HCT116 (cell line): ENCODE measurements around the gene CCL11. TPM values are rescaled to one million over a fixed set of nuclear protein-coding genes. Genes with fewer than 3 reads are reported as not detected.

ENCODE experiments used
- ATAC-seq: fragments of 200-7000 bp; cut with Tn5 transposase; 2 replicates; pipeline ENCODE4 v1.9.1; 2020; ENCODE audit warnings: mild to moderate bottlenecking, moderate library complexity
- BruUV-seq: library from RNA; stranded (reverse); fragments of 400-500 nt; replicated peaks from 2 replicates; lab custom pipeline; 2021; lab: Mats Ljungman, UMichigan
- CTCF ChIA-PET: fragments of 300-600 bp; sonication (Branson Sonifier 250); formaldehyde crosslinking; loops from one replicate; lab custom pipeline; 2021; ENCODE audit warnings: antibody characterized with exemption; lab: Charles Lee
- POLR2A ChIA-PET: fragments of 300-600, 350-600 bp; sonication (Branson Sonifier 250); formaldehyde crosslinking; loops from one replicate; lab custom pipeline; 2021; ENCODE audit warnings: antibody characterized with exemption; lab: Charles Lee
- RAD21 ChIA-PET, 2 experiments: fragments of 300-600 bp; sonication (Branson Sonifier 250); formaldehyde crosslinking; loops; one replicate each; lab custom pipeline; 2023; ENCODE audit warnings: low total read pairs in 2 of 2; ENCODE audit not compliant: uncharacterized antibody in 2 of 2, unreplicated experiment in 2 of 2, low non-redundant PET in 1 of 2; lab: Charles Lee
- DNase-seq: peaks from one replicate; pipeline ENCODE4 v3.0.0-alpha.2; 2010; ENCODE audit warnings: low read depth, low spot score
- H2AFZ ChIP-seq: fragments of 200-600 bp; shearing (Covaris generic), sonication (generic); 2 replicates; pipeline ENCODE4 v1.6.1; 2017; ENCODE audit warnings: low read depth, mixed run types, mixed read lengths, antibody characterized with exemption, low read length; ENCODE audit not compliant: poor library complexity, severe bottlenecking
- H3K27ac ChIP-seq: 2 replicates; pipeline ENCODE4 v1.5.1; 2012; ENCODE audit warnings: low read depth, low read length
- H3K27me3 ChIP-seq: fragments of 200-600 bp; sonication (generic); 2 replicates; pipeline ENCODE4 v1.6.1; 2016; ENCODE audit warnings: mixed run types, low read length, mixed read lengths; ENCODE audit not compliant: insufficient read depth
- H3K36me3 ChIP-seq, 2 experiments: fragments of 200-500 bp in 1 of 2; fragments of 200-600 bp in 1 of 2; sonication (Bioruptor generic) in 1 of 2; sonication (generic) in 1 of 2; 2 replicates each; pipeline versions ENCODE4 v1.5.1 to v1.6.1; 2014 to 2016; ENCODE audit warnings: low read length in 2 of 2, inconsistent platforms in 1 of 2, mixed read lengths in 1 of 2, mixed run types in 1 of 2; ENCODE audit not compliant: insufficient read depth in 2 of 2, control insufficient read depth in 1 of 2
- H3K4me1 ChIP-seq, 2 experiments: fragments of 200-600 bp in 1 of 2; sonication (generic) in 1 of 2; 2 replicates each; pipeline versions ENCODE4 v1.5.1 to v1.6.1; 2012 to 2017; ENCODE audit warnings: low read length in 2 of 2, inconsistent platforms in 1 of 2, mild to moderate bottlenecking in 1 of 2, mixed read lengths in 1 of 2, mixed run types in 1 of 2, moderate library complexity in 1 of 2; ENCODE audit not compliant: insufficient read depth in 2 of 2, control insufficient read depth in 1 of 2
- H3K4me2 ChIP-seq: fragments of 200-600 bp; sonication (generic); 2 replicates; pipeline ENCODE4 v1.6.1; 2017; ENCODE audit warnings: mixed run types, low read length, mixed read lengths
- H3K4me3 ChIP-seq, 2 experiments: fragments of 200-600 bp in 1 of 2; sonication (generic) in 1 of 2; replicated peaks in 1 of 2; 2 replicates each; pipeline ENCODE4 v1.5.1; 2011 to 2016; ENCODE audit warnings: low read length in 2 of 2, control low read depth in 1 of 2, low read depth in 1 of 2, mild to moderate bottlenecking in 1 of 2, mixed read lengths in 1 of 2, mixed run types in 1 of 2
- H3K79me2 ChIP-seq: fragments of 200-600 bp; sonication (generic); 2 replicates; pipeline ENCODE4 v1.6.1; 2017; ENCODE audit warnings: mild to moderate bottlenecking, mixed run types, low read length, moderate library complexity, mixed read lengths; ENCODE audit not compliant: insufficient read depth
- H3K9ac ChIP-seq: fragments of 200-600 bp; sonication (generic); 2 replicates; pipeline ENCODE4 v1.6.1; 2016; ENCODE audit warnings: low read length, mixed read lengths
- H3K9me2 ChIP-seq: fragments of 200-600 bp; sonication (generic), shearing (Covaris generic); 2 replicates; pipeline ENCODE4 v1.6.1; 2017; ENCODE audit warnings: mixed run types, mild to moderate bottlenecking, moderate library complexity; ENCODE audit not compliant: insufficient read depth
- H3K9me3 ChIP-seq, 2 experiments: fragments of 200-500 bp in 1 of 2; fragments of 200-600 bp in 1 of 2; sonication (Bioruptor generic) in 1 of 2; sonication (generic) in 1 of 2; 2 replicates each; pipeline ENCODE4 v1.6.1; 2014 to 2017; ENCODE audit warnings: low read length in 2 of 2, mixed read lengths in 2 of 2, inconsistent platforms in 1 of 2, low read depth in 1 of 2, mild to moderate bottlenecking in 1 of 2, mixed run types in 1 of 2, moderate library complexity in 1 of 2; ENCODE audit not compliant: control insufficient read depth in 1 of 2, insufficient read depth in 1 of 2
- H4K20me1 ChIP-seq: fragments of 200-600 bp; sonication (generic), shearing (Covaris generic); 2 replicates; pipeline ENCODE4 v1.6.1; 2017; ENCODE audit warnings: mixed run types, mild to moderate bottlenecking, moderate library complexity; ENCODE audit not compliant: insufficient read depth
- CEBPB ChIP-seq: IDR thresholded peaks from 2 replicates; pipeline ENCODE4 v1.6.1; 2012; ENCODE audit warnings: low read depth
- EGR1 ChIP-seq: IDR thresholded peaks from 2 replicates; pipeline ENCODE4 v1.6.1; 2012; ENCODE audit warnings: low read depth
- EZH2 ChIP-seq: fragments of 200-600 bp; sonication (generic); IDR thresholded peaks from 2 replicates; pipeline ENCODE4 v1.6.1; 2017; ENCODE audit warnings: antibody characterized with exemption, mixed run types
- EZH2phosphoT487 ChIP-seq: fragments of 200-600 bp; IDR thresholded peaks from 2 replicates; pipeline ENCODE4 v1.6.1; 2018; ENCODE audit warnings: antibody characterized with exemption, borderline replicate concordance
- POLR2A ChIP-seq: IDR thresholded peaks from 2 replicates; pipeline ENCODE4 v1.7.0; 2011; ENCODE audit warnings: borderline replicate concordance; ENCODE audit not compliant: insufficient read depth, insufficient read length; ENCODE audit errors: extremely low read depth
- SIN3A ChIP-seq: IDR thresholded peaks from 2 replicates; pipeline ENCODE4 v1.6.1; 2012; ENCODE audit warnings: low read depth
- SP1 ChIP-seq: IDR thresholded peaks from 2 replicates; pipeline ENCODE4 v1.6.1; 2012; ENCODE audit warnings: low read depth
- SRF ChIP-seq: IDR thresholded peaks from 2 replicates; pipeline ENCODE4 v1.6.1; 2012; ENCODE audit warnings: low read depth
- TCF7L2 ChIP-seq: IDR thresholded peaks from 2 replicates; pipeline ENCODE4 v1.7.0; 2011; ENCODE audit warnings: borderline replicate concordance, inconsistent platforms; ENCODE audit not compliant: insufficient read depth, insufficient read length; ENCODE audit errors: extremely low read depth
- YY1 ChIP-seq: IDR thresholded peaks from 2 replicates; pipeline ENCODE4 v1.6.1; 2011; ENCODE audit warnings: low read length, low read depth, moderate library complexity, mild to moderate bottlenecking; ENCODE audit not compliant: insufficient replicate concordance; ENCODE audit errors: extremely low read depth
- intact Hi-C: fragments of 100-400 bp; cut with micrococcal nuclease; formaldehyde crosslinking; loops from 2 replicates; pipeline ENCODE4 v1.10.0; 2022
- total RNA-seq: library from RNA; stranded (reverse); gene quantifications from one replicate; pipeline ENCODE4 v1.2.1, GENCODE V29; 2021; ENCODE audit not compliant: unreplicated experiment
- TF ChIP-seq, protein P1 (sequence below): IDR thresholded peaks from 2 replicates; pipeline ENCODE4 v1.6.1; 2012
- TF ChIP-seq, protein P2 (sequence below), 3 experiments: fragments of 200-600 bp in 1 of 3; sonication (generic) in 1 of 3; IDR thresholded peaks in 2 of 3; conservative IDR thresholded peaks in 1 of 3; 2 replicates each; pipeline ENCODE4 v1.5.1; 2012 to 2017; ENCODE audit warnings: low read depth in 2 of 3, low read length in 2 of 3, antibody characterized with exemption in 1 of 3, borderline replicate concordance in 1 of 3, control low read depth in 1 of 3, mild to moderate bottlenecking in 1 of 3, mixed read lengths in 1 of 3, mixed run types in 1 of 3, moderate library complexity in 1 of 3; ENCODE audit not compliant: insufficient read depth in 1 of 3
- TF ChIP-seq, protein P3 (sequence below): IDR thresholded peaks from 2 replicates; pipeline ENCODE4 v1.6.1; 2012; ENCODE audit warnings: low read depth
- TF ChIP-seq, protein P4 (sequence below): IDR thresholded peaks from 2 replicates; pipeline ENCODE4 v1.6.1; 2011; ENCODE audit warnings: mild to moderate bottlenecking, low read length, moderate library complexity; ENCODE audit not compliant: insufficient replicate concordance; ENCODE audit errors: extremely low read depth

CCL11 gene
- total RNA-seq, 1 experiment from 2014 or later = not detected

DNA sequence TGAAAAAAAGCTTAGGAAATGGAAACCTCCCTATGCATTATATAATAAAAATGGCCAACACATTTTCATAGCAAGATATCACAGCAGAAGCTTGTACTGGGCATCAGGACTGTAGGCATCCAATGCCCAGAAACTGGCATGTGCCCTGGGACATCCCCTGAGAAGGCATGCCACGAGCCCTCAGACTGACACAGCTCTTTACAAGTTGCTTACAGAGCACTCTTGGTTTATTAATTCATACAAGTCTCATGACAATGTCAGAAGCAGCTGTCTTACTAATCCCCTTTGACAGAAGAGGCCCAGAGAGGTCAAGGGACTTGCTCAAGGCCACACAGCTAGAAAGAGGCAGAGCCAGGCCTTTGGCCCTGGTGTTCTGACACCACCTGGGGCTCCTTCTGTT lies 36.1 kb upstream of the CCL11 start (continued):
- TF ChIP-seq, protein P1, sequence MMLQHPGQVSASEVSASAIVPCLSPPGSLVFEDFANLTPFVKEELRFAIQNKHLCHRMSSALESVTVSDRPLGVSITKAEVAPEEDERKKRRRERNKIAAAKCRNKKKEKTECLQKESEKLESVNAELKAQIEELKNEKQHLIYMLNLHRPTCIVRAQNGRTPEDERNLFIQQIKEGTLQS = no peak
- TF ChIP-seq POLR2A (no peak), EZH2phosphoT487 (no peak)
- TF ChIP-seq, protein P2, sequence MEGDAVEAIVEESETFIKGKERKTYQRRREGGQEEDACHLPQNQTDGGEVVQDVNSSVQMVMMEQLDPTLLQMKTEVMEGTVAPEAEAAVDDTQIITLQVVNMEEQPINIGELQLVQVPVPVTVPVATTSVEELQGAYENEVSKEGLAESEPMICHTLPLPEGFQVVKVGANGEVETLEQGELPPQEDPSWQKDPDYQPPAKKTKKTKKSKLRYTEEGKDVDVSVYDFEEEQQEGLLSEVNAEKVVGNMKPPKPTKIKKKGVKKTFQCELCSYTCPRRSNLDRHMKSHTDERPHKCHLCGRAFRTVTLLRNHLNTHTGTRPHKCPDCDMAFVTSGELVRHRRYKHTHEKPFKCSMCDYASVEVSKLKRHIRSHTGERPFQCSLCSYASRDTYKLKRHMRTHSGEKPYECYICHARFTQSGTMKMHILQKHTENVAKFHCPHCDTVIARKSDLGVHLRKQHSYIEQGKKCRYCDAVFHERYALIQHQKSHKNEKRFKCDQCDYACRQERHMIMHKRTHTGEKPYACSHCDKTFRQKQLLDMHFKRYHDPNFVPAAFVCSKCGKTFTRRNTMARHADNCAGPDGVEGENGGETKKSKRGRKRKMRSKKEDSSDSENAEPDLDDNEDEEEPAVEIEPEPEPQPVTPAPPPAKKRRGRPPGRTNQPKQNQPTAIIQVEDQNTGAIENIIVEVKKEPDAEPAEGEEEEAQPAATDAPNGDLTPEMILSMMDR (IDR thresholded peaks at IDR 0.05 in 2 of 3, conservative IDR thresholded peaks at IDR 0.05 in 1 of 3; ENCODE audit: borderline replicate concordance in 1 of 3, insufficient read depth in 1 of 3, low read depth in 2 of 3, low read length in 2 of 3) = no peak

DNA sequence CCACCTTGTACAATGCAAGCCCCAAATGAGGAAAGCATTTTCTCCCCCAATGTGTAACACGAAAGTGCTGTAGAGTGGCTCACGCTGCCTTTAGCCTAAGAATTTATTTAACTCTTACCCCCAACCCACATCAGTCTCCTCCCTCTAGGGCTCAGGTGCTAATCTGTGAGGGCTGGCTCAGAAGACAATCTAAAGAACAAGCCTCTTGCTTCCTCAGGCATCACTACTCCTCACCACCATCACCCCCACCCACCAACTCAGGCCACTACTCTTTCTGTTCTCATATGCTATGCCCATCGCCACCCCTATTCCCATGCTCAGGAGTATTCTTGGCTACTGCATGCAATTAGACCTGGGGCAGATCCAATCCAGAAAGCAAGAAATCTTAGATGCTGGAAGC lies 34.4 kb upstream of the CCL11 start:
- no peaks in the 10 kb centered on the region for H3K9me2 ChIP-seq
- no peak overlapping the region for H2AFZ ChIP-seq
- TF ChIP-seq SIN3A (no peak), SP1 (no peak), EZH2phosphoT487 (no peak), EZH2 (no peak), SRF (no peak), YY1 (no peak), CEBPB (no peak), EGR1 (no peak), TCF7L2 (no peak)
- TF ChIP-seq, protein P3, sequence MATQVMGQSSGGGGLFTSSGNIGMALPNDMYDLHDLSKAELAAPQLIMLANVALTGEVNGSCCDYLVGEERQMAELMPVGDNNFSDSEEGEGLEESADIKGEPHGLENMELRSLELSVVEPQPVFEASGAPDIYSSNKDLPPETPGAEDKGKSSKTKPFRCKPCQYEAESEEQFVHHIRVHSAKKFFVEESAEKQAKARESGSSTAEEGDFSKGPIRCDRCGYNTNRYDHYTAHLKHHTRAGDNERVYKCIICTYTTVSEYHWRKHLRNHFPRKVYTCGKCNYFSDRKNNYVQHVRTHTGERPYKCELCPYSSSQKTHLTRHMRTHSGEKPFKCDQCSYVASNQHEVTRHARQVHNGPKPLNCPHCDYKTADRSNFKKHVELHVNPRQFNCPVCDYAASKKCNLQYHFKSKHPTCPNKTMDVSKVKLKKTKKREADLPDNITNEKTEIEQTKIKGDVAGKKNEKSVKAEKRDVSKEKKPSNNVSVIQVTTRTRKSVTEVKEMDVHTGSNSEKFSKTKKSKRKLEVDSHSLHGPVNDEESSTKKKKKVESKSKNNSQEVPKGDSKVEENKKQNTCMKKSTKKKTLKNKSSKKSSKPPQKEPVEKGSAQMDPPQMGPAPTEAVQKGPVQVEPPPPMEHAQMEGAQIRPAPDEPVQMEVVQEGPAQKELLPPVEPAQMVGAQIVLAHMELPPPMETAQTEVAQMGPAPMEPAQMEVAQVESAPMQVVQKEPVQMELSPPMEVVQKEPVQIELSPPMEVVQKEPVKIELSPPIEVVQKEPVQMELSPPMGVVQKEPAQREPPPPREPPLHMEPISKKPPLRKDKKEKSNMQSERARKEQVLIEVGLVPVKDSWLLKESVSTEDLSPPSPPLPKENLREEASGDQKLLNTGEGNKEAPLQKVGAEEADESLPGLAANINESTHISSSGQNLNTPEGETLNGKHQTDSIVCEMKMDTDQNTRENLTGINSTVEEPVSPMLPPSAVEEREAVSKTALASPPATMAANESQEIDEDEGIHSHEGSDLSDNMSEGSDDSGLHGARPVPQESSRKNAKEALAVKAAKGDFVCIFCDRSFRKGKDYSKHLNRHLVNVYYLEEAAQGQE = no peak
- TF ChIP-seq, protein P4, sequence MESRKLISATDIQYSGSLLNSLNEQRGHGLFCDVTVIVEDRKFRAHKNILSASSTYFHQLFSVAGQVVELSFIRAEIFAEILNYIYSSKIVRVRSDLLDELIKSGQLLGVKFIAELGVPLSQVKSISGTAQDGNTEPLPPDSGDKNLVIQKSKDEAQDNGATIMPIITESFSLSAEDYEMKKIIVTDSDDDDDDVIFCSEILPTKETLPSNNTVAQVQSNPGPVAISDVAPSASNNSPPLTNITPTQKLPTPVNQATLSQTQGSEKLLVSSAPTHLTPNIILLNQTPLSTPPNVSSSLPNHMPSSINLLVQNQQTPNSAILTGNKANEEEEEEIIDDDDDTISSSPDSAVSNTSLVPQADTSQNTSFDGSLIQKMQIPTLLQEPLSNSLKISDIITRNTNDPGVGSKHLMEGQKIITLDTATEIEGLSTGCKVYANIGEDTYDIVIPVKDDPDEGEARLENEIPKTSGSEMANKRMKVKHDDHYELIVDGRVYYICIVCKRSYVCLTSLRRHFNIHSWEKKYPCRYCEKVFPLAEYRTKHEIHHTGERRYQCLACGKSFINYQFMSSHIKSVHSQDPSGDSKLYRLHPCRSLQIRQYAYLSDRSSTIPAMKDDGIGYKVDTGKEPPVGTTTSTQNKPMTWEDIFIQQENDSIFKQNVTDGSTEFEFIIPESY = no peak
- TF ChIP-seq, protein P2 (IDR thresholded peaks at IDR 0.05 in 2 of 3, conservative IDR thresholded peaks at IDR 0.05 in 1 of 3; ENCODE audit: borderline replicate concordance in 1 of 3, insufficient read depth in 1 of 3, low read depth in 2 of 3, low read length in 2 of 3) = no peak
- no peaks in the 10 kb centered on the region for H4K20me1 ChIP-seq
- no peak overlapping the region for H3K9ac ChIP-seq
- no peaks in the 10 kb centered on the region for H3K9me3 ChIP-seq
- H3K27me3 ChIP-seq = no peaks in the 10 kb centered on the region; the same call in 1 of the 2 replicates
- H3K4me3 ChIP-seq = no peak overlapping the region
- DNase-seq (no peak), ATAC-seq (no peak)
- H3K27ac ChIP-seq = no peak overlapping the region
- CTCF ChIA-PET = no interaction called here
- H3K4me1 ChIP-seq = no peaks in the 10 kb centered on the region
- BruUV-seq = no TSS peak
- H3K4me2 ChIP-seq = no peak overlapping the region
- intact Hi-C loops = no loop called here
- no peaks in the 10 kb centered on the region for H3K79me2 ChIP-seq
- RAD21 ChIA-PET = no interaction called here
- H3K36me3 ChIP-seq = no peaks in the 10 kb centered on the region
- POLR2A ChIA-PET = no interaction called here
